ENCODE measurements around the gene SDK2.

Gene SDK2

DNA sequence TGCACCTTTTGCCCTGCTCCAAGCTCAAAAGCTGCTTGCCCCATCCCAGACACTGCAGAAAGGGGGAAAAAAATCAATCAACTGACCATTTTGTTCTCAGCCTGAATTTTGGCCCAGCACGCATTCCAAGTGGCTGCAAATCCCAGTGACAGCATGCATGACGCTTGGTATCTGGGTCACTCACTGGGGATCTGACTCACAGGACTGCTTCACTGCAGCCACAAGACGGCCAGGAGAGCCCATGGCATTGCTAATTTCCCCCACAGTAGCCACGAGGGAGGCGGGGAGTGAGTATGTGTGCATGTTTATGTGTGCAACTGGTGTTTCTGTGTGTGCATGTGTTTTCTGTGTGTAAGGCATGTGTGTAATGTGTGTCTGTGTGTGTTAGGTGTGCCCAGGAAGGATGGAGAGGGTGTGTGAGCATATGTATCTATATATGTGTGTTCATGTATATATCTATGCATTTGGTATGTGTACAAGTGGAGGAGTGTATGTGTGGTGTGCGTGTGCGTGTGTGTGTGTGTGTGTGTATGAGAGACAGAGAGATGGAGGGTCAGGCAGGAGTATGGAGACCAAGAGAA lies 33.8 kb downstream of the SDK2 start:
- no peak for DNase-seq (ENCODE audit: low read depth)

DNA sequence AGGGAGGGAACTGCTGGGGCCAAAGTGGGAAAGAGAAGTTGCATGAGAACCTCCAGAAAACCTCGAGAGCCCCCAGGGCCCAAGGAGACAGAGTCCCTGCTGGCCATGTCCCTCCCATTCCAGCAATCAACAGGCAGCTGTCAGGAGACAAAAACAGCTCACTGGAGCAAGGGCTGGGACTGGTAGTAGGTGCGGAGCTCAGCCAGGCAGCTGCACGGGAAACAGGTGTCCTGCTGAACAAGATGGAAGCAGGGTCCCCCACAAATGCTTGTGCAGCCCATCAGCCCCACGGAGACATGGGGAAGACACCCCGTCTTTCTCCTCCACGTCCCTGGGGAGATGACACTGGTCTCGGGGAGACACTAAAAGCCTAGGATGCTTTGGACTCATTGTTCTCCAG lies 34.5 kb downstream of the SDK2 start:
- DNase-seq (ENCODE audit: low read depth), result no peak

DNA sequence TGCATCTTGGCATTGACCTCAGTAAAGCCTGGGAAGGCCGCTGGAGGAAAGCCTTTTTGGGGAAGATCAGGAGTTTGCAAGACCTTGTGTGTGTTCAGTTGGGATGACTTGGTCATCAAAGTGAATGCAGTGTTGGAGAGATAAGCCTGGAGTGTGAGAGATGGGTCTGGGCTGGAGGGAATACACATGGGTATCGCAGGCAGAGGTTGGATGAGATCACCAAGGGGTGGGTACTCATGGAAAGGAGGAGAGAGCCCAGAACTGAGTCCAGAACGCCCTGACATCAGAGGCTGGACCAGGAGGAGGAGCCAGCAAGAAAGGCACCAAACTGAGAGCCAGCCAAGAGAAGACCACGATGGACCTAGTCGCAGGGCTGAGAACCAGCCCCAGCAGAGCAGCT lies 35.2 kb downstream of the SDK2 start:
- DNase-seq (ENCODE audit: low read depth), result no peak

DNA sequence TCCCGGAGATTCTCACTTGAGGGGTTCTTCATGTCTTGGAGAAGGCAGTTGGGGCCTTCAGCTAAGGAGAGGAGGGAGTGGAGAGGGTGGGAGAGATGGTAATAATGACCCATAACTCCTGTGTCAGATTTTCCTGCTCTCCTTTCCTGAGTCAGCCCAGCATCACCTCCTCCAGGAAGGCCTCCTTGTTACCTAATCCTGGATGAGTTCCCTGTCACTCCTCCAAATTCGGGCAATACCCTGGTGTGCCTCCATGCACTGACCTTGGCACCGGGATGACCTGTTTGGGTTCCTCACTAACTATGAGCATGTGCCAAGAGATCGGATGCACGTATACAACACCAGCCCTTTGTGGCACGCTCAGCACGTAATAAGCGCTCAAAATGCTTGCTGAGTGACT lies 38.8 kb downstream of the SDK2 start:
- DNase-seq (ENCODE audit: low read depth), result no peak

DNA sequence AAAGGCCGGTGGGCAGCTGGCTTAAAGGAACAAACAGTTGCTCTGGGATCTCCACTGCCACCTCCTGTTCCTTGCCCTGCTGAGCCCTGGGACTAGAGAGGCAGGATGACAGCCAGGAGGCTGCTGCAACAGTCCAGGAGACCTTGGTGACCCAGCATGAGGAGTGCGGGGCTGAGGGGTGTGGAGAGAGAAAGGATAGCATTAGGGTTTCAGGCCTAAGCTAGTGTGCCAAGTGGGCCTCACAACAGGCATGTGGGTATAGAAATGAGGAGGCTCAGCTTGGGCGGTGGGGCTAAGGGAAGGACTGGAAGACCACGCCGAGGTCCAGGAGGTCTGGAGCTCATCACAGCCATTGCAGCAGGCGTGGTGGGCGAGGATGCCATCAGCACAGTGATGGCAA lies 39.8 kb downstream of the SDK2 start:
- no peak for DNase-seq (ENCODE audit: low read depth)

DNA sequence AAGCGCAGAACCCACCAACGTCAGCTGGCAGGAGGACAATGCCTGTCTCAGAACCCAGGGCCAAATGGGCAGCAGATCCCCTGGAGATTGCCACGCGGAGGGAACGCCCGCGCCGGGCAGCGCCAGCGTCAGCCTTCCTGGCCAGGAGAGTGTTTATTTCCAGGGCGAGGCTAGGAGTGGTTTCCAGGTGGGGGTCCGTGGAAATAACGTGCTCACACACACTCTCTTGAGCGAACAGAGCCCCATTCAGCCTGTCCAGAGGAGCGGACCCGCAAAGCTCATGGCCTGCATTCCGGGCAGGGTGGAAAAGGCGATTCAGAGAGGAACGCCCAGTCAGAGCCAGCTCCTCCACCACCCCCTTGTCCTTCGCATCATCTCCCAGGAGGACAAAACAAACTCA lies 40.3 kb downstream of the SDK2 start:
- DNase-seq (ENCODE audit: low read depth), result no peak

DNA sequence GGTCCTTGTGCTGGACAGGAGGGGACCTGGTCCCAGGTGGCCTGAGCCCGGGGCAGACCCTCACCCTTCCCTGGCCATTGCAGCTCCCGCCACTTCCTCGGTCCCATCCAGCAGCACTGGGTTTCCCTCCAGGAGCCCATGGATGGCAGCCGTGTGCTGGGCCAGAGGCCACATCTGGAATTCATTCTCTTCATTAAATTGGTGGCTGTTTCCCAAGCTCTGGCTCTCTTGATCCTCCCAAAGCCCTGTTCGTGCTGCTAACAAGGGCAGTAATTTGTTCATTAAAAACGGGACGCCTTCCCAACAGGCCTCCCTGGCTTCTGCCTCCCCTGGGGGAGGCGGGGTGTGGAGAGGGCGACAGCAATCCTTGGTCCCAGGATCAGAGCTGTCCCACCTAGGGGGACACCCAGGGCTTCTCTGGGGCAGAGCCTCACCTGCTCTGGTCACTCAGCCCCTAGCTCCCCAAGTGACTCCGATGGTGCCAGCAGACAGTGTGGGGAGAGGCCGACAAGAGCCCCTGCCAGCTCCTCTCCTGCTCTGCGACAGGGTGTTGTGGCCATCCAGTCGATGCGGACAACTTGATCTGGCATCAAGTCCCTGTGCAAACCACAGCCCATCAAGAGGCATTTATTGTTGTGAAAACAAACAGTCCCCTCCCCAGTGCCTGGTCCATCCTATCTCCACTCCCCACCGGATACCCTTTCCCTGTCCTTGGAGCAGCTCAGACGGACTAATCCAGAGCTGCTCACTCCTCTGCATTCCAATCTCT lies 44.0 kb downstream of the SDK2 start:
- no peak for DNase-seq (ENCODE audit: low read depth)

DNA sequence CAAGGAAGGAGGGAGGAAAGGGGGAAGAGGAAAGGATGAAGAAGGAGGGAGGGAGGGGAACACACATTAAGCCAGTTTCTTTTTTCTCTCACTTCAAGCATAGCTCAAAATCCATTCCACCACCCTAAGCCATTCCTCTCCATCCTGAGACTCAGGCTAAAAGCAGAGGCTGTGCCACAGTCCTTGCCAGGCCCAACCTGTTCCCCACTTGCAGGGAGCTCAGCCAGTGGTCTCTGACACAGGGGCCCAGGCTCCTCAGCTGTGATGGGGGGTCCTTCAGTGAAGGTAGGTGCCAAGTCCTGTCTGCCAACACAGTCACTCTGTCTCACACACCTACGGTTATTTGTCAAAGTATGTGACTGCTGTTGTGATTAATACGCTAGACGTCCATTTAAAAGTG lies 44.6 kb downstream of the SDK2 start:
- no peak for DNase-seq (ENCODE audit: low read depth)

DNA sequence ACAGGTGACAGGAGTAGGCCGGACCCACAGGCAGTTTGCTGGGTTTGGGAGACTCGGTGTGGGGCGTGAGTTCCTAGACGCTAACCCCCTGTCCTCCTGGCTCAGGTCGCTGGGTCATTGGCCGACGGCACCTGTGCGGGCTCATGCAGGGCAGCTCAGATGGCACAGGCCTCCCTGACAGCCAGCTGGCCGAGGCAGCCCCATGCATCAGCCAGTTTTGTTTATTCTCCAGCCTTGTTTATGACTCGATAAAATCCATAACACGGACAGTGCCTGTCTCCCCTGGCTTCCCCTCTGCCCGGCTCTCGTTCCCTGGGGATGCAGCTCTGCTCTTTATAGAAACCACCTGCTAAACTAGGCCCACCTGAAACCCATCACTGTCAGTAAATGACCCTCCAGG lies 46.0 kb downstream of the SDK2 start:
- DNase-seq (ENCODE audit: low read depth), result no peak

DNA sequence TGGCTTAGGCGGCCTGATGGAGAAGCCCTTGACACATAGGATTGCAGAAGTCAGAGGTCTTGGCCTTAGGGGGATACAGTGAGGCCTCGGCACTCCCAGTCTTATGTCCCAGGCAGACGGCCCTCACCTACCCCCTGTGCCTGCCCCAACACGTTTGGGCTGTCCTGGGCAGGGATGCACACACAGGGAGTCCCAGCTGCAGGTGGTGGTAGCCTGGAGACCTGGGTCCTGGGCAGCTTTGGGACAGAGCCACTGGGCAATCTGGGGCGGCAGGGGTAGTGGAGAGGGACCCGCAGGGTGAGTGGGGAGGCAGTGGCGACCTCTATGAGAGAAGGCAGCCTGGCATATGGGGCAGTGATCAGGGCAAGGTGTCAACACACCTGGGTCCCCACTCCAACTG lies 48.3 kb downstream of the SDK2 start:
- no peak for DNase-seq (ENCODE audit: low read depth)

DNA sequence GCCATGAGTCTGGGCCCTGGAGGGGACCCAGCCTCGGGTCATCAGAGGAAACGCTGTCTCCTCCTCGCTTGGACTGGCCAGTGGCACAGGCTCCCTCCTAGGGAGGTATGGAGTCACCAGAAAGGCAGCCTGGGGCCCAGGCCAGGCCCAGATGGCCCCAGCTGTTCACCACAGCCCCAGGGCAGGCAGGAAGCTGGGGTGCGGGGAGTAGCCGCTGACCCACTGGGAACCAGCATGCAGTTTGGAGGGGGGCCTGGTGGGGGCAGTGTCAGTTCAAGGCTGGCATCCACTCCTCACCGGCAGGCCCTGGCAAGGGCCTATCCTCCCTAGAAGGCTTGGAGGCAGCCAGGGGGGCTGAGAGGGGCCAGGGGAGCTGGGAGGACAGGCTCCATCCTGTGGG lies 48.8 kb downstream of the SDK2 start:
- DNase-seq (ENCODE audit: low read depth), result peak; percentile 27

DNA sequence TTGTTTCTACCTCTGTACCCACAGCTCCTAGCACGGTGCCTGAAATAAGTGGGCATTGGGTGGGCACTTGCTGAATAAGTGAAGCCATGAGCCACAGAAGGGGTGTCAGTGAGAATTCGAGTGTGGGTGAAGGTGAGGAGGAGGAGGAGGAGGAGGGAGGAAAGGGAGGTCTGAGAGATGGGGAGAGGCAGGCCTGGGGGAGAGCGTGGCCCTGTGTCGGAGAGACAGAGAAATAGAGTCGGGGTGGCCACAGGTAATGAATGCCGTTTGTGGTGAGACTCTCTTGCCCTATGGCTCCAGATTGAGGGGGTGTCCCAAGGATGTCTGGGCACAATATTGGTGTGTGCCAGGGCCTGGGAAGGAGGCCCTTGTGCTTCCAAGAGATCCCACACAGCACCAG lies 49.2 kb downstream of the SDK2 start:
- no peak for DNase-seq (ENCODE audit: low read depth)

DNA sequence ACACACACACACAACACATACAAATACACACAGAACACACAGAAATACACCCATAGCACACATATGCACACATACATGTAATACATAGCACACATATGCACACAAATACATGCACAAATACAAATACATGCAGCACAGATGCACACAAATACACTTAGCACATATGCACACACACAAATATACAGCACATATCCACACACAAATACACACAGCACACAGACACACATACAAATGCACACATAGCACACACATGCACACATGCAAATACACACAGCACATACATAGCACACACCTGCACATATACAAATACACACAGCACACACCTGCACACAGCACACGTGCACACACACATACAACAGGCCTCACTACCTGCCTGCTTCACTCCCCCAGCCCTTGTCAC lies 49.6 kb downstream of the SDK2 start:
- no peak for DNase-seq (ENCODE audit: low read depth)

DNA sequence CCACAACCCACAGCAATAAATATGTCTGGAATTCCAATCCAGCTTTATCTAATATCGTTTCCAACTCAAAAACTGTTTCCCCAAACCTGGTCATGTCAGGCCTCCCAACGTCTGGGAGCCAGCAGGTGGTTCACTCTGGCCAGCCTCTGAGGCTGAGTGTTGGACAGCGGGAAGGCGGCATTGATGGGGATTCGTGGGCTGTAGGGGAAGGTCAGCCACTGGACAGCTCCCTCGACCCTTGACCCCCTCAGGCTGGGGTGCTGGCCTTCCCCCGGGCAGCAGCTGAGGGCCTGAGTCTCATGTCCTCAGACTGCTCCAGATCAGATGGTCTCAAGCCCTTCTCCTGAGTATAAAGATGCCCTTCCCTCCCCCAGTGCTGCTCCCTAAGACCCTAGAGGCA lies 50.2 kb downstream of the SDK2 start:
- no peak for DNase-seq (ENCODE audit: low read depth)

DNA sequence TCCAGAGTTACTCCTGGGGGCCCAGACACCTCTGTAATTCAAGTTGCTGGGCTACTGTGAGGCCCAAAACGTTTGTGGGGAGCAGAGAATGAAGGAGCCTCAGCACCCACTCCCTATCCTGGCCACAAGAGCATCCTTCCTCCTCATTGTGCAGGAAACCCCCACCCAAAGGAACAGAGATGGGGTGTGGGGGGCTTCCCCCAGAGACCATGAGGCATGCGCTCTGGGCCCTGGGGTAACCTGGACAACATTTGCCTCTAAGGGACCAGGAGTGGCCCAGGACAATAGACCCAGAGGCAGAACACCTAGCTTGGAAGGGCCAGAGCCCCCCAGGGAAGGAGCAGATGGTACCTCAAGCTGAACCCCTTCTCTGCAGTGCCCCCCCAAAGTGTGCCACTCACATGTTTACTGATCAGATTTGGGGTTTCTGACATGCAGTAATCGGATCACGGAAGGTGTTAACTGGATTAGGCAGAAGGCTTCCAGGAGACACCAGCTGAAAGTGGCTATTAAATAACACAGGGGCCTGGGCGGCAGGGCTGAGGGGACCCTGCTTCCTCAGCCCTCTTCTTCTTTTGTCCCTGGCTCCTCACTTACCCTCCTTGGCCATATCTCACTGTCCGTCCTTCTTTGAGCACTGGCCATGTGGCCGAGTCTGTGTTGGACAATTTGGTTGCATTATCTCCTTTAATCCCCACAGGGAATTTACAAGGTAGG lies 50.8 kb downstream of the SDK2 start:
- DNase-seq (ENCODE audit: low read depth), result no peak

DNA sequence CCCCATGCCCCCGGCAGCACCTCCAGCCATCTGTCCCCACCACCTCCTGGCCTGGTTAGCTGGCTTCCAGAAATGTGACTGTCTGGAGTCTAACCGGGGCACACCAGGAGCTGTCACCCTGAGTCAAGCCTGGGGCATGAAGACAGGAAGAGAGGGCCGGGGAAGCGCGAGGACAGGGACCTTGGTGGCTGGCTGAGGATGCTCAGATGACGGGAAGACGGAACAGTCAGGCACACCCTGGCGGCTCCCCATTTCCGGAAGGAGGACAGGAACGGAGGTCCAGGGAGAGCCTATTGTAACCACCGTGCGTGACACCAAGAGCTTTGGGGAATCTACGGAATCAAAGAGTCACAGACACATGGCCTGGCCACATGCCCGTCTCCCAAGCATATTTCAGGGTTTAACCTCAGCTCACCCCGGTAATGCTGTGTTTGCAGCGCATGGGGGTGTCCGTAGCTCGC lies 51.7 kb downstream of the SDK2 start:
- no peak for DNase-seq (ENCODE audit: low read depth)

DNA sequence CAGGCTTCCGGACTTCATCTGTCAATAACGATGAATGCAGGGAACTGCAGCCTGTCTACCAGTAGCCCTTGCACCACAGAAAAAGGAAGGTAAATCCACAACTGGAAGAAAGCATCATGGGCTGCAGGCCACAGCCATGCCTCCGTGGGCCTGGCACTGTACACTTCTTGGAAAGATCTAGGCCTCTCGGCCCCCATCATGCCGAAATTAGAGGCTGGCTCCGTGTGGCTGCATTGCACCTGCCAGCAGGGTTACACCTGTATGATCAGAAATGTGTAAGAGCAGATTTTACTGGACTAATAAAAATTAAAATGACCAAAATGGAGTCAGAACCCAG lies 52.2 kb downstream of the SDK2 start:
- no peak for DNase-seq (ENCODE audit: low read depth)

DNA sequence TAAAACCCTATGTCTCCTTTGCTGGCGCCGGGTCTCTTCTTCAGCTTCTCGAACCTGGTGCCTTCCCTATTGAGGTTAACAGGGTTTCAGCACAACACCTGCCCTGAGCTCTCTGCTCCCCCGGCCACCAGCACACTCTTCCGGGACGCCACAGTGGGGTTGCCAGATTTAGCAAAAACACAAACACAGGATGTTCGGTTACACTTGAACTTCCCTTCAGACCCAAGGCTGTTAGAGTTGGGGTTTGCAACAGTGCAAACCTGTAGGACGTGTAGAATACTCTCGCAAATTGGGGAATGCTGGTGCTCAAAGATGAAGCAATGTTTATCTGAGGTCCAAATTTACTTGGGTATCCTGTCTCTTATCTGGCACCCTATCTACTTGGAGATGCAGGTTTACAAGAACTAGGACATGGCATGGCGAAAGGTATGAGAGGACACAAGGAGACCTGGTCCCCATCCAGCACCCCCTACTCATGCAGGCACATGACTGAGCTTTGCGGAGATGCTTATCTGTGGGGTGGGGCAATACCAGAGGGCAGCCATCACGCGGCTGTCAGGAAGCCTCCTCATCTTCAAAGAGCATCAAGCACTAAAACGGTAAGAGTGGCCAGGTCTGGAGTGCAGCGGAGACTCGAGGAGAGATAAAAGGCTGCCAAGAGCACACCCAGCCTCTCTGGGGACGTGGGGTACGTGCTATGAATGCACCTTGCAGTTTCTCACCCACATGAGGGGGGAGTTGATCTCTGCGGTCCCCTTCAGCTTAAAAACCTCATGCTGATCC lies 52.8 kb downstream of the SDK2 start:
- DNase-seq (ENCODE audit: low read depth), result peak; percentile 8

DNA sequence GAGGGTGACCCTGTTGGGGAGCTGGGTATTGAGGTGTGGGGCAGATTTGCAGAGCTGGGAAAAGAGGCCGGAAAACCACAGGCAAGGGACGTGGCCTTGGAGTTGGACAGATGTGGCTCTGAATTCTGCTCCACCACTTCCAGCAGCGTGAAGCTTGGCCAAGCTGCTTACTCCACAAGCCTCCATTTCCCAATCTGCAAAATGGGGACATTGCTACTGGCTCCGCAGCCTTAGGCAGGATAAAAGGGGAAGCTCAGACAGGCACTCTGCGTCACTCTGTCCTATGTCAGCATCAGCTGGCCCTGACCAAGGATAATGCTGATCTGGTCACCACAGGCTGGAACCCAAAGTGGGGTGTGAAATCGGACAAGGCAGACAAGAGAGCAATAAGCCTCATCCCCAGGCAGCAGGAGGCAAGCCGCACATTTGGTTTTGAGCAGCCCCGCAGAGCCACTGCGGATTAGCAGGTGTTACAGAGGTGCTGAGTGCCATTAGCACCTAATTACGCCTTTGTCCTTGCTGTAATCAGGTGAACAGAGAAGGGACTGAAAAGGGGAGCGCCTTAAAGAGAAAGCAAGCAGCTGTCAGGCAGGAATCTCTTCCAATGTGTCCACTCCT lies 54.8 kb downstream of the SDK2 start:
- DNase-seq (ENCODE audit: low read depth), result no peak

DNA sequence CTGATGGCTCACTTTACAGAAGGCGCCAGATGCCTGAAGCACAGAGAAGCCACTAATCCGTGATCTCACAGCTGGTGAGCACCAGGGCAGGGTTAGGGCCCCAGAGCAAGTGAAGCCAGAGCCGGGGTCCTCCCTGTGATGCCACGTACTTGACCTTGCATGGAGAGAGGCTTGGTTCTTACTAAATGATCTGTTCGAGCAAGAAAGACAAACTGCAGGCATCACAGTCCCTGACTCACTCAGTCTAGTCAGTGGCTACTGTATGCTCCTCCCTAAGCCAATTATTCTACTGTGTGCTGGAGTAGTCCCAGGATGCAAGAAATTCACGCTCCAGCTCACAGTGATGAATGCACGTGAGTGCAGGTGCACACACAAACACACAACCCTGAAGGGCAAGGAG lies 55.4 kb downstream of the SDK2 start:
- DNase-seq (ENCODE audit: low read depth), result no peak

DNA sequence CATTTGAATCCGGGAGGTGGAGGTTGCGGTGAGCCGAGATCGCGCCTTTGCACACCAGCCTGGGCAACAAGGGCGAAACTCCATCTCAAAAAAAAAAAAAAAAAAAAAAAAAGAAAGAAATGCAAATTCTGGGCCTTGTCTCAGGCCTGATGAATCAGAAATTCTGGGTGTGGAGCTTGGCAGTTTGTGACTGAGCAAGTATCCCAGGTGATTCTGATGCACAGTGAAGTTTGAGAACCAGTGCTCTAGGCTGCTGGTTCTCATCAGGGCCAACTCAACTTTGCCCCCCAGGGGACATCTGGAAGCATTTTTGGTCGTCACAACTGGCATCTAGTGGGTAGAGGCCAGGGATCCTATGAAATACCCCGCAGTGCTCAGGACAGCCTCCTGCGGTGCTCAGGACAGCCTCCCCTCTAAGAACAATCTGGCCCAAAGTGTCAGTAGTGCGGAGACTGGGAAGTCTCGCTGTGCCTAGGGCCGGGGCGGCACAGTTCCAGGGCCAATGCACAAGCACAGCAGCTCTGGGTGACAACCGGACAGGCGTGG lies 55.9 kb downstream of the SDK2 start:
- no peak for DNase-seq (ENCODE audit: low read depth)
